CD4-positive, CD25-positive, alpha-beta regulatory T cell (primary cell): ENCODE measurements around the gene DZANK1. TPM values are rescaled to one million over a fixed set of nuclear protein-coding genes. Genes with fewer than 3 reads are reported as not detected.
"Not testable (repeated sequence)": the region's sequence is repeated elsewhere in the genome, so short reads cannot be mapped to it uniquely, and the experiment has no call there.

ENCODE experiments used
- ATAC-seq, 2 donors: fragments of 150-1000 bp; cut with Tn5 transposase; one replicate each; pipeline ENCODE4 v1.10.0; 2021; ENCODE audit warnings: low read depth in 2 of 2, moderate number of reproducible peaks in 2 of 2, moderate library complexity in 1 of 2
- DNase-seq, 3 donors: peaks; one replicate each; pipeline versions ENCODE4 v3.0.0 to v3.0.0-alpha.2; 2012 to 2022; ENCODE audit warnings: mixed read lengths in 1 of 3
- H3K27ac ChIP-seq: one replicate; pipeline ENCODE4 v1.7.0; 2013; ENCODE audit warnings: mild to moderate bottlenecking, low read length; ENCODE audit not compliant: insufficient read depth, poor library complexity, severe bottlenecking
- H3K27me3 ChIP-seq: one replicate; pipeline ENCODE4 v1.7.0; 2013; ENCODE audit warnings: low read length; ENCODE audit not compliant: control insufficient read depth, insufficient read depth
- H3K36me3 ChIP-seq: one replicate; pipeline ENCODE4 v1.7.0; 2013; ENCODE audit warnings: mild to moderate bottlenecking, low read length, moderate library complexity; ENCODE audit not compliant: control insufficient read depth, insufficient read depth
- H3K4me1 ChIP-seq: 2 replicates; pipeline ENCODE4 v1.7.0; 2013; ENCODE audit warnings: mild to moderate bottlenecking, low read length; ENCODE audit not compliant: insufficient read depth, control insufficient read depth, poor library complexity, severe bottlenecking
- H3K4me3 ChIP-seq: one replicate; pipeline ENCODE4 v1.7.0; 2013; ENCODE audit warnings: low read depth, mild to moderate bottlenecking, low read length, moderate library complexity
- H3K9me3 ChIP-seq, 2 experiments: 1 replicate in 1 of 2; 2 replicates in 1 of 2; pipeline ENCODE4 v1.7.0; 2013; ENCODE audit warnings: low read length in 2 of 2, mild to moderate bottlenecking in 1 of 2, moderate library complexity in 1 of 2; ENCODE audit not compliant: control insufficient read depth in 2 of 2
- H3K27ac Mint-ChIP-seq, 3 donors: one replicate each; pipeline ENCODE4 v1.8.0; 2020 to 2022; ENCODE audit warnings: mild to moderate bottlenecking in 3 of 3, mixed read lengths in 3 of 3, moderate library complexity in 2 of 3
- H3K27me3 Mint-ChIP-seq: one replicate; pipeline ENCODE4 v1.8.0; 2022; ENCODE audit warnings: mild to moderate bottlenecking, mixed read lengths
- H3K36me3 Mint-ChIP-seq: one replicate; pipeline ENCODE4 v1.8.0; 2020; ENCODE audit warnings: mixed read lengths
- H3K4me1 Mint-ChIP-seq, 4 donors: one replicate each; pipeline ENCODE4 v1.8.0; 2020 to 2022; ENCODE audit warnings: mixed read lengths in 4 of 4, mild to moderate bottlenecking in 1 of 4
- H3K4me3 Mint-ChIP-seq, 4 donors: one replicate each; pipeline ENCODE4 v1.8.0; 2020 to 2022; ENCODE audit warnings: mild to moderate bottlenecking in 4 of 4, mixed read lengths in 4 of 4, moderate library complexity in 3 of 4
- H3K9me3 Mint-ChIP-seq, 7 donors: one replicate each; pipeline ENCODE4 v1.8.0; 2020 to 2022; ENCODE audit warnings: mixed read lengths in 7 of 7, mild to moderate bottlenecking in 3 of 7, moderate library complexity in 2 of 7
- polyA plus RNA-seq, 4 donors: library from polyadenylated mRNA; unstranded; fragments of 300-500 nt; fragmentation: Illumina TruSeq; gene quantifications; one replicate each; pipeline ENCODE4 v1.2.3, GENCODE V29; 2021
- total RNA-seq: library from RNA; stranded (reverse); gene quantifications from one replicate; pipeline ENCODE4 v1.2.3, GENCODE V29; 2022

Gene DZANK1
- total and polyA plus RNA-seq, 5 donors from 2014 or later, result 0.23 to 2.2 (median 0.83) TPM

DNA sequence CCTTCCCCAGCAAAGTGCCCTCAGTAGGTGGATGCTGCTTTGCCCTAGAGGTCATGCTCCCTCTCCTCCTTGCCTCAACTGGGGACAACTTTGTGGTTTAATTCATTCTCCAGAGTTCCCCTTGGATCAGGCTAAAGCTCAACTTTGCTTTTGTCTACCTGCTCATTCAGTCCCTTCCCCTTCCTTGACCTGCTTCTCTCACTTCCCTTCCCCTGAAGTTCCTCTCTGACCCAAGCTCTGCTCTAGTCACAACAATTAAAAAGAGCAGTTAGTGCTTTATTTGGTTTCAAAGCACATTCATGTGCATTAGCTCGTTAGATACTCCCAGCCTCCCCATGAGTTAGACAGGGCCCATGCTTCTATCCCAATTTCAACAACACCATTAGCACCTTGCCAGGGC lies 71.3 kb downstream of the DZANK1 start:
- Histone ChIP-seq H3K4me1 (no peaks in the 10 kb centered on the region), H3K4me3 (no peak overlapping the region), H3K27me3 (no peaks in the 10 kb centered on the region), H3K27ac (no peak overlapping the region), H3K36me3 (no peaks in the 10 kb centered on the region), H3K9me3 (no peaks in the 10 kb centered on the region)
- Mint-ChIP-seq H3K9me3 (no peaks in the 10 kb centered on the region), H3K4me3 (no peak overlapping the region), H3K27me3 (no peaks in the 10 kb centered on the region), H3K36me3 (peaks cover 22% of the 10 kb centered on the region), H3K4me1 (no peaks in the 10 kb centered on the region), H3K27ac (no peak overlapping the region)
- ATAC-seq (no peak), DNase-seq (no peak)

DNA sequence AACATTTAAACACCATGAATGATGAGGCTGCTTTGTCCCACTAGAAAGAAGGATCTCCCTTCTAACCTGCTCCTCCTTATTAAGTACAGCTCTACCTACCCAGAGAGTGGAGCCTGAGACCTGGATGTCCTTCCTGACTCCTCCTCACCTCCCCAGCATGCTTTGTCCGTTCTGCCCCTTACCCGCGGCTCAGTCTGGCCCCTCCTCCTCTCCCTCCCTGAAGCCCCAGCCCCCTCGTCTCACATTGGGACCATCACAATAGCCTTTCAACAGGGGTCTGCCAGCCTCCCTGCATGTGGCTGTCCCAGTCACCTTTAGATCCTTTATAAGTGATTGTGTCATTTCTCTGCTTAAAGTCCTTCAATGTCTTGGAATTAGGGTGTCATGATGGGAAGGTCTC lies 72.5 kb downstream of the DZANK1 start:
- ATAC-seq (no peak), DNase-seq (no peak)
- no peaks in the 10 kb centered on the region for H3K9me3 ChIP-seq
- no peaks in the 10 kb centered on the region for H3K36me3 ChIP-seq
- Mint-ChIP-seq H3K36me3 (peaks cover 21% of the 10 kb centered on the region), H3K27ac (no peak overlapping the region), H3K4me3 (no peak overlapping the region), H3K9me3 (no peaks in the 10 kb centered on the region), H3K4me1 (no peaks in the 10 kb centered on the region), H3K27me3 (no peaks in the 10 kb centered on the region)
- no peak overlapping the region for H3K4me3 ChIP-seq
- no peaks in the 10 kb centered on the region for H3K4me1 ChIP-seq
- no peaks in the 10 kb centered on the region for H3K27me3 ChIP-seq
- H3K27ac ChIP-seq, result no peak overlapping the region

- peaks cover 15% of the 10 kb centered on the region for H3K36me3 Mint-ChIP-seq
- H3K9me3 Mint-ChIP-seq, result no peaks in the 10 kb centered on the region
- no peaks in the 10 kb centered on the region for H3K27me3 Mint-ChIP-seq
Observed at GRCh38 chr20:18391686-18392085, 75.1 kb downstream of the DZANK1 start.

GRCh38 chr20:18390201-18390600 lies 76.6 kb downstream of the DZANK1 start:
- ATAC-seq, result no peak
- no peak overlapping the region for H3K4me3 ChIP-seq
- Mint-ChIP-seq H3K4me1 (no peaks in the 10 kb centered on the region), H3K27me3 (no peaks in the 10 kb centered on the region), H3K4me3 (no peak overlapping the region), H3K27ac (peak overlapping the region in 1 of 3 donors; percentile 48), H3K36me3 (peaks cover 15% of the 10 kb centered on the region), H3K9me3 (no peaks in the 10 kb centered on the region)
- H3K36me3 ChIP-seq, result no peaks in the 10 kb centered on the region
- no peaks in the 10 kb centered on the region for H3K27me3 ChIP-seq
- no peaks in the 10 kb centered on the region for H3K4me1 ChIP-seq
- H3K9me3 ChIP-seq, result no peaks in the 10 kb centered on the region
- no peak overlapping the region for H3K27ac ChIP-seq
- no peak for DNase-seq

More at GRCh38 chr20:18391686-18392085, 75.1 kb downstream of the DZANK1 start:
- DNase-seq (no peak), ATAC-seq (no peak)
- H3K36me3 ChIP-seq, result no peaks in the 10 kb centered on the region
- Mint-ChIP-seq H3K4me3 (no peak overlapping the region), H3K27ac (no peak overlapping the region), H3K4me1 (no peaks in the 10 kb centered on the region)
- H3K9me3 ChIP-seq, result no peaks in the 10 kb centered on the region
- H3K4me1 ChIP-seq, result no peaks in the 10 kb centered on the region
- H3K4me3 ChIP-seq, result no peak overlapping the region
- no peaks in the 10 kb centered on the region for H3K27me3 ChIP-seq
- H3K27ac ChIP-seq, result no peak overlapping the region

GRCh38 chr20:18388860-18389259 lies 78.0 kb downstream of the DZANK1 start:
- Histone ChIP-seq H3K27me3 (no peaks in the 10 kb centered on the region), H3K36me3 (no peaks in the 10 kb centered on the region), H3K27ac (no peak overlapping the region), H3K4me1 (no peaks in the 10 kb centered on the region), H3K4me3 (no peak overlapping the region), H3K9me3 (no peaks in the 10 kb centered on the region)
- H3K4me3 Mint-ChIP-seq, result no peak overlapping the region
- H3K27me3 Mint-ChIP-seq, result no peaks in the 10 kb centered on the region
- no peak for ATAC-seq
- no peaks in the 10 kb centered on the region for H3K9me3 Mint-ChIP-seq
- H3K4me1 Mint-ChIP-seq, result no peaks in the 10 kb centered on the region
- no peak overlapping the region for H3K27ac Mint-ChIP-seq
- DNase-seq, result no peak
- peaks cover 15% of the 10 kb centered on the region for H3K36me3 Mint-ChIP-seq

DNA sequence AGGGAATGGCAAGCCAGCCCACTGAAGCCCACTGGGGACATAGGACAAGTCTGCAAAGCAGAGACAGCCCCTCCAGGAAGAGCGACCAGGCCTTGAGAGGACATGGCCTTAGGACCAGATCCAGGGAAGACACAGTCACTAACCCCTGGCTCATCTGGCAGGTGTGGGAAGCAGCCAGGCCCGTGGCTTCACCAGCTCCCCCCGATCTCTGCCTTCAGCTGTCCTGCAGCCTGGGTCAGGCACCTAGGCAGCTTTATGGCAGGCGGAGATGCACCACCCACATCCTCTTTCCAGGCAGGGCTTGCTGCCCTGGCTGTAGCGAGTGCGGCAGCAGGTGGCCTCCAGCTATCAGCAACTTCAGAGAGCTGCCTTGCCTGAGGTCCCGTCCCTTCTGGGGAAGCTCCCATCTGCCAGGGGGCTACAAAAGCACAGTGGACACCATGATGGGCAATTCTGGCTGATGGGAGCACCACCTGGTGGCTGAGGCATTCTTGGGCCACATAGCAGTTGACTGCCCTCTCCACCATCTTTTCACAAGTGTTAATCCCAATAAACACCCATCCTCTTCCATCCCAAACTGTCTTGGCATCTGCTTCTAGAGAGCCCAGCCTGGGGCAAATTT lies 85.8 kb downstream of the DZANK1 start:
- no peaks in the 10 kb centered on the region for H3K9me3 Mint-ChIP-seq
- Histone ChIP-seq H3K4me1 (no peaks in the 10 kb centered on the region), H3K27me3 (no peaks in the 10 kb centered on the region), H3K36me3 (no peaks in the 10 kb centered on the region), H3K27ac (no peak overlapping the region), H3K9me3 (no peaks in the 10 kb centered on the region), H3K4me3 (no peak overlapping the region)
- ATAC-seq, result no peak
- H3K4me1 Mint-ChIP-seq, result no peaks in the 10 kb centered on the region
- H3K27ac Mint-ChIP-seq, result no peak overlapping the region
- no peak overlapping the region for H3K4me3 Mint-ChIP-seq
- H3K27me3 Mint-ChIP-seq, result no peaks in the 10 kb centered on the region
- DNase-seq, result no peak
- H3K36me3 Mint-ChIP-seq, result no peaks in the 10 kb centered on the region

- ATAC-seq, result no peak
- Histone ChIP-seq H3K27ac (no peak overlapping the region), H3K4me3 (no peak overlapping the region), H3K4me1 (no peaks in the 10 kb centered on the region), H3K36me3 (no peaks in the 10 kb centered on the region), H3K27me3 (no peaks in the 10 kb centered on the region), H3K9me3 (no peaks in the 10 kb centered on the region)
- no peak overlapping the region for H3K4me3 Mint-ChIP-seq
- H3K27me3 Mint-ChIP-seq, result no peaks in the 10 kb centered on the region
- peak overlapping the region in 1 of 3 donors; percentile 26 for H3K27ac Mint-ChIP-seq
- H3K9me3 Mint-ChIP-seq, result no peaks in the 10 kb centered on the region
- no peaks in the 10 kb centered on the region for H3K4me1 Mint-ChIP-seq
- DNase-seq, result no peak
- H3K36me3 Mint-ChIP-seq, result no peaks in the 10 kb centered on the region
Observed at GRCh38 chr20:18377896-18378481, 88.8 kb downstream of the DZANK1 start.

DNA sequence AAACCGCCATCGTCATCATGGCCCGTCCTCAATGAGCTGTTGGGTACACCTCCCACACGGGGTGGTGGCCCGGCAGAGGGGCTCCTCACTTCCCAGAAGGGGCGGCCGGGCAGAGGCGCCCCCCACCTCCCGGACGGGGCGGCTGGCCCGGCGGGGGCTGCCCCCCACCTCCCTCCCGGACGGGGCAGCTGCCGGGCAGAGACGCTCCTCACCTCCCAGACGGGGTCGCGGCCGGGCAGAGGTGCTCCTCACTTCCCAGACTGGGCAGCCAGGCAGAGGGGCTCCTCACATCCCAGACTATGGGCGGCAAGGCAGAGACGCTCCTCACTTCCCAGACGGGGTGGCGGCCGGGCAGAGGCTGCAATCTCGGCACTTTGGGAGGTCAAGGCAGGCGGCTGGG lies 91.3 kb downstream of the DZANK1 start:
- not testable (repeated sequence) for H3K36me3 Mint-ChIP-seq, H3K27me3 Mint-ChIP-seq, H3K27ac ChIP-seq, H3K36me3 ChIP-seq, DNase-seq, H3K9me3 ChIP-seq, H3K4me3 Mint-ChIP-seq, H3K27ac Mint-ChIP-seq, H3K9me3 Mint-ChIP-seq, ATAC-seq, H3K27me3 ChIP-seq, H3K4me1 ChIP-seq, H3K4me1 Mint-ChIP-seq, H3K4me3 ChIP-seq
